ENCODE measurements around the gene DIAPH2.

DIAPH2 gene

GRCh38 chrX:97490656-97491055, 806.0 kb downstream of the DIAPH2 start (continued):
- TF ChIP-seq CSDC2 (CRISPR knock-in tag; IDR thresholded peaks at IDR 0.05) (no peak), SNAI2 (CRISPR knock-in tag; IDR thresholded peaks at IDR 0.05) (no peak), ZFP3 (CRISPR knock-in tag; IDR thresholded peaks at IDR 0.05) (no peak)

- TF ChIP-seq CSRNP3 (CRISPR knock-in tag; IDR thresholded peaks at IDR 0.05) (no peak), CSDC2 (CRISPR knock-in tag; IDR thresholded peaks at IDR 0.05) (no peak), ISL1 (CRISPR knock-in tag; IDR thresholded peaks at IDR 0.05) (no peak), ZNF565 (CRISPR knock-in tag; conservative IDR thresholded peaks at IDR 0.05; ENCODE audit: low read depth) (no peak), ESRRG (CRISPR knock-in tag; IDR thresholded peaks at IDR 0.05) (no peak), OSR1 (CRISPR knock-in tag; IDR thresholded peaks at IDR 0.05) (no peak), ZNF8 (CRISPR knock-in tag; IDR thresholded peaks at IDR 0.05) (no peak), ZC3H10 (CRISPR knock-in tag; IDR thresholded peaks at IDR 0.05) (no peak), CREB5 (CRISPR knock-in tag; IDR thresholded peaks at IDR 0.05; ENCODE audit: low read depth) (no peak), BACH2 (CRISPR knock-in tag; IDR thresholded peaks at IDR 0.05; ENCODE audit: borderline replicate concordance) (no peak), SNAI2 (CRISPR knock-in tag; IDR thresholded peaks at IDR 0.05) (no peak), RARB (CRISPR knock-in tag; IDR thresholded peaks at IDR 0.05) (no peak), TOX (CRISPR knock-in tag; IDR thresholded peaks at IDR 0.05; ENCODE audit: borderline replicate concordance) (no peak), ZFP30 (CRISPR knock-in tag; IDR thresholded peaks at IDR 0.05) (no peak), TCF4 (CRISPR knock-in tag; IDR thresholded peaks at IDR 0.05; ENCODE audit: borderline replicate concordance) (no peak)
- ATAC-seq = no peak
These were observed 810.2 kb downstream of the DIAPH2 start for GRCh38 chrX:97494756-97495372.

GRCh38 chrX:97498093-97498492, 813.5 kb downstream of the DIAPH2 start:
- TF ChIP-seq ZNF8 (CRISPR knock-in tag; IDR thresholded peaks at IDR 0.05) = no peak
- no peak for TF ChIP-seq TCF4 (CRISPR knock-in tag; IDR thresholded peaks at IDR 0.05; ENCODE audit: borderline replicate concordance)
- no peak for TF ChIP-seq PPARA (CRISPR knock-in tag; IDR thresholded peaks at IDR 0.05; ENCODE audit: borderline replicate concordance)
- TF ChIP-seq ZNF565 (CRISPR knock-in tag; conservative IDR thresholded peaks at IDR 0.05; ENCODE audit: low read depth) = no peak
- no peak for TF ChIP-seq ZNF70 (CRISPR knock-in tag; IDR thresholded peaks at IDR 0.05)
- no peak for TF ChIP-seq ZC3H10 (CRISPR knock-in tag; IDR thresholded peaks at IDR 0.05)
- no peak for ATAC-seq

- TF ChIP-seq ESRRG (CRISPR knock-in tag; IDR thresholded peaks at IDR 0.05) = no peak
- TF ChIP-seq RARB (CRISPR knock-in tag; IDR thresholded peaks at IDR 0.05) = no peak
- TF ChIP-seq CSRNP3 (CRISPR knock-in tag; IDR thresholded peaks at IDR 0.05) = no peak
- TF ChIP-seq TSHZ2 (CRISPR knock-in tag; IDR thresholded peaks at IDR 0.05) = no peak
- TF ChIP-seq PPARA (CRISPR knock-in tag; IDR thresholded peaks at IDR 0.05; ENCODE audit: borderline replicate concordance) = no peak
- no peak for TF ChIP-seq ZNF8 (CRISPR knock-in tag; IDR thresholded peaks at IDR 0.05)
- no peak for TF ChIP-seq TOX (CRISPR knock-in tag; IDR thresholded peaks at IDR 0.05; ENCODE audit: borderline replicate concordance)
- TF ChIP-seq SNAI2 (CRISPR knock-in tag; IDR thresholded peaks at IDR 0.05) = no peak
- no peak for ATAC-seq
These were observed 819.8 kb downstream of the DIAPH2 start for GRCh38 chrX:97504431-97504830.

GRCh38 chrX:97517763-97518162, 833.1 kb downstream of the DIAPH2 start:
- ATAC-seq = no peak
- TF ChIP-seq TCF4 (CRISPR knock-in tag; IDR thresholded peaks at IDR 0.05; ENCODE audit: borderline replicate concordance) (no peak), POU6F1 (CRISPR knock-in tag; IDR thresholded peaks at IDR 0.05; ENCODE audit: borderline replicate concordance, low read depth) (no peak), ZNF70 (CRISPR knock-in tag; IDR thresholded peaks at IDR 0.05) (no peak), ZFP30 (CRISPR knock-in tag; IDR thresholded peaks at IDR 0.05) (no peak), ZNF8 (CRISPR knock-in tag; IDR thresholded peaks at IDR 0.05) (no peak), CREB5 (CRISPR knock-in tag; IDR thresholded peaks at IDR 0.05; ENCODE audit: low read depth) (no peak), ZC3H10 (CRISPR knock-in tag; IDR thresholded peaks at IDR 0.05) (no peak), CSRNP3 (CRISPR knock-in tag; IDR thresholded peaks at IDR 0.05) (no peak), OSR1 (CRISPR knock-in tag; IDR thresholded peaks at IDR 0.05) (no peak), TOX (CRISPR knock-in tag; IDR thresholded peaks at IDR 0.05; ENCODE audit: borderline replicate concordance) (no peak)
